Measurements from ENCODE around the gene GAGE12J.
"Not testable (repeated sequence)": the region's sequence is repeated elsewhere in the genome, so short reads cannot be mapped to it uniquely, and the experiment has no call there.

The GAGE12J gene

DNA sequence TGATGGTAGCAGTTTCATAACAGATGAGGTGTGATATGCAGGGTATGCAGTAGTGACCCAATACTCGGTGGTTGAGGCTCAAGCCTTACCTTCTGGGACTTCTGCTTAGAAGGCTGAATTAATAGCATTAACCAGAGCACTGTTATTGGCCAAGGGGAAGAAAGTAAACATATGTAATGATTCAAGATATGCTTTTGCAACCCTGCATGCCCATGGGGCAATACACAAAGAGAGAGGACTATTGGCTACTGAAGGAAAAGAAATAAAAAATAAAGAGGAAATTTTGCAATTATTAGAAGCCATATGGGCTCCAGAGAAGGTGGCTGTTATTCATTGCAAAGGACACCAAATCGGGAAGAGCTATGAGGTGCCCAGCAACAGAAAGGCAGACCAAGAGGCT lies 9.7 kb upstream of the GAGE12J start:
- no peak for DNase-seq

DNA sequence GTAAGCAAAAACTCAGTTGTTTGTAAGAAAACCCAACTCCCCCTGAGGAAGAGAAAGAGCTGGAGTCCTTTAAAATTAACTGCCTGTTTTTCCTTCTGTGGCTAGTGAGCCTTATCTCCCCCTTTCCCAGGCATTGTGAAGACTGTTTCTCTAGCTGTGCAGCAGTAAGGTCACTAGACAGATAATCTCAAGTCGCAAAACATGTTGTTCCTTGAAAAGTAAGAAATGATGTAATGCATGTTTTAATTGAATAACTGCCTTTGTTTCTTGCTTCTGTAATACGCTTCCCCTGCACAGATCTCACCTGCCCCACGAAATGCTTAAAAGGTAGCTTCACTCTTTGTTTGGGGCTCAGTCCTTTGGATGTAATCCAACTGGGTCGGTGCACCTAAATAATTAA lies 5.8 kb upstream of the GAGE12J start:
- DNase-seq, result no peak

- DNase-seq, result not testable (repeated sequence)
These were observed 429 bp downstream of the GAGE12J start for GRCh38 chrX:49322266-49322665.

GRCh38 chrX:49323735-49324134 lies 1.9 kb downstream of the GAGE12J start:
- not testable (repeated sequence) for DNase-seq

- not testable (repeated sequence) for DNase-seq
These were observed 8.6 kb downstream of the GAGE12J start for GRCh38 chrX:49330421-49330820.

- not testable (repeated sequence) for DNase-seq
These were observed 9.4 kb downstream of the GAGE12J start, which contains the start of gene GAGE13 for GRCh38 chrX:49331282-49331681. Gene GAGE13, plus strand, starts transcription at chrX:49331582. Its CDS starts 1,156 bp downstream, at chrX:49332738.

GRCh38 chrX:49331841-49332240 lies 10.0 kb downstream of the GAGE12J start:
- DNase-seq, result not testable (repeated sequence)

GRCh38 chrX:49341449-49341848 lies 19.6 kb downstream of the GAGE12J start:
- DNase-seq, result not testable (repeated sequence)

GRCh38 chrX:49344496-49345175 lies 22.8 kb downstream of the GAGE12J start:
- not testable (repeated sequence) for DNase-seq

DNA sequence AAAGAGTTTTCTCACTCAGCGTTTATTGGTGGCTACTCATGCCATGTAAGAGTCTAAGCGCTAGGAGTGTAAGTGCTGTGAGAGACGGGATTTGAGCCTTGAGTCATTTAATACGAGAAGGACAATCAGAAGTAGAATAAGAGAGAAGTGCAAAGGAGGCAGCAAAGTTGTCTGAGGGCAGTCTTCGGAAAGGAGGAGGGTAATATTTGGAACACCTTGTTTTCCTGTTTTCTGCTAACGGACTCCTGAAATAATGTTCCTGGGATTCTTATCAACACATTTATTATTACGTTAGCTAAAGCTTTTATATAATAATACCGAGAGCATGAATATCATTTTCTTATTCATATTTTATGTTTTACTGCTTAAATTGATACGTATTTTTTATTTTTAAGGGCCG lies 23.6 kb downstream of the GAGE12J start:
- DNase-seq, result not testable (repeated sequence)

DNA sequence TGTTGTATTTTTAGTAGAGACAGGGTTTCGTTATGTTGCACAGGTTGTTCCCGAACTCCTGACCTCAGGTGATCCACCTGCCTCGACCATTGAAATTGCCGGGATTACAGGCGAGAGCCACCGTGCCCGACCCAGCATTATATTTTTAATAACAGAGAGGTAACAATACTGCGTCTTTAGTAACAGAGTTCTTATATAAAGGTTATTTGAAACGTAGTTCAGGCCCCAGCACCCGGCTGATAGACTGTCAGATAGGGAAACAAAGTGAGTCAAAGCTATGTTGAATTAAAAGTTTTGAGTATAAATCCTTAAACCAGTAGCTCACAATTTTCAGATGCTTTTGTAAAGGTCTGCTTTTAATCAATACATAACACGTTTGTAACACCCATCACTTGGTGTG lies 24.3 kb downstream of the GAGE12J start:
- not testable (repeated sequence) for DNase-seq
